A549 (cell line): ENCODE results near the gene MRPL51.

ENCODE experiments used
- TF ChIP-seq, protein P1 (sequence below): fragments of >200 bp; sonication (Bioruptor Twin); formaldehyde crosslinking; IDR thresholded peaks from 3 replicates; pipeline ENCODE4 v1.5.1; 2016
- TF ChIP-seq, protein P2 (sequence below): IDR thresholded peaks from 2 replicates; pipeline ENCODE4 v1.6.1; 2012

DNA sequence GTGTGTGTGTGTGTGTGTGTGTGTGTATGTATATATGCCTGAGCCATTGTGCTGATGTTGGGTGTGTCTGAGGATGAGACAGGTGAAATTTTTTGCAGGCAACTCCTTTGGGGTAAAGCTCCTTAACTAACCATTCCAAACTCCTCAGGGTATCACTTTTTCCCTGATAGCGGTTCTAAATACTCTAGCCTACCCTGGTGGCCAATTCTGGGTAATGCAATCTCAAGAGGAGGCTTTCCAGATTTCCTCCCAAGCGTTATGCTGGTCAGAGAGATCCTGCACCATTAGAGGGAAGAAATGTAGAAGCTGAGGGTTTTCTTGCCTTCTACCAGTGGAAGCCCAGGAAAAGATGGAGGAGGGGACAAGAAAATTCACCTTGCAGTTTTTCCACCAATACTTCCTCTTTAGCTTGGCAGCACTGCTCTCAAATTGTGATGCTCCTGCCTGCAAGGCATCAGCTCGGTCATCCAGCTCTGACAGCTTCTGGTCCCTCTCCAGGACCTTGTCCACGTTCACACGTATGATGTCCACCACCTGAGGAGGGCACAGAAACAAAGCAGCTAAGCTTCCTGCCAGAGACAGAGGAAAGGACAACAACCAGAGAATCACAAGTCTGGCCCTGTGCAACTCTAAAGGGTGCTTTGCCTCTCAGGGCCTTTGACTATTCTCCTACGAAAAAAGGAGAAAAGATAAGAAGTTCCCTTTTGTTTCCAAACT, 27.4 kb downstream of the MRPL51 start:
- TF ChIP-seq, protein P1, sequence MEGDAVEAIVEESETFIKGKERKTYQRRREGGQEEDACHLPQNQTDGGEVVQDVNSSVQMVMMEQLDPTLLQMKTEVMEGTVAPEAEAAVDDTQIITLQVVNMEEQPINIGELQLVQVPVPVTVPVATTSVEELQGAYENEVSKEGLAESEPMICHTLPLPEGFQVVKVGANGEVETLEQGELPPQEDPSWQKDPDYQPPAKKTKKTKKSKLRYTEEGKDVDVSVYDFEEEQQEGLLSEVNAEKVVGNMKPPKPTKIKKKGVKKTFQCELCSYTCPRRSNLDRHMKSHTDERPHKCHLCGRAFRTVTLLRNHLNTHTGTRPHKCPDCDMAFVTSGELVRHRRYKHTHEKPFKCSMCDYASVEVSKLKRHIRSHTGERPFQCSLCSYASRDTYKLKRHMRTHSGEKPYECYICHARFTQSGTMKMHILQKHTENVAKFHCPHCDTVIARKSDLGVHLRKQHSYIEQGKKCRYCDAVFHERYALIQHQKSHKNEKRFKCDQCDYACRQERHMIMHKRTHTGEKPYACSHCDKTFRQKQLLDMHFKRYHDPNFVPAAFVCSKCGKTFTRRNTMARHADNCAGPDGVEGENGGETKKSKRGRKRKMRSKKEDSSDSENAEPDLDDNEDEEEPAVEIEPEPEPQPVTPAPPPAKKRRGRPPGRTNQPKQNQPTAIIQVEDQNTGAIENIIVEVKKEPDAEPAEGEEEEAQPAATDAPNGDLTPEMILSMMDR, result peak; percentile 86
- TF ChIP-seq, protein P2, sequence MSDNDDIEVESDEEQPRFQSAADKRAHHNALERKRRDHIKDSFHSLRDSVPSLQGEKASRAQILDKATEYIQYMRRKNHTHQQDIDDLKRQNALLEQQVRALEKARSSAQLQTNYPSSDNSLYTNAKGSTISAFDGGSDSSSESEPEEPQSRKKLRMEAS, result no peak
